NB4 (cell line): ENCODE measurements around the gene CD3D.

Experiments
- DNase-seq: peaks from one replicate; pipeline ENCODE4 v3.0.0; 2010; ENCODE audit warnings: low read depth
- H3K4me3 ChIP-seq: one replicate; pipeline ENCODE4 v1.5.1; 2011; ENCODE audit warnings: mild to moderate bottlenecking, low read depth, low read length, moderate library complexity
- CTCF ChIP-seq: IDR thresholded peaks from one replicate; pipeline ENCODE4 v1.5.1; 2012; ENCODE audit warnings: low read depth, low read length
- MAX ChIP-seq: IDR thresholded peaks from 2 replicates; pipeline ENCODE4 v1.6.1; 2011; ENCODE audit warnings: low read depth, low read length
- MYC ChIP-seq: IDR thresholded peaks from 2 replicates; pipeline ENCODE4 v1.6.1; 2011; ENCODE audit warnings: low read depth, low read length
- POLR2A ChIP-seq: IDR thresholded peaks from 2 replicates; pipeline ENCODE4 v1.6.1; 2011; ENCODE audit warnings: mild to moderate bottlenecking; ENCODE audit not compliant: insufficient read length; ENCODE audit errors: extremely low read depth

The CD3D gene

DNA sequence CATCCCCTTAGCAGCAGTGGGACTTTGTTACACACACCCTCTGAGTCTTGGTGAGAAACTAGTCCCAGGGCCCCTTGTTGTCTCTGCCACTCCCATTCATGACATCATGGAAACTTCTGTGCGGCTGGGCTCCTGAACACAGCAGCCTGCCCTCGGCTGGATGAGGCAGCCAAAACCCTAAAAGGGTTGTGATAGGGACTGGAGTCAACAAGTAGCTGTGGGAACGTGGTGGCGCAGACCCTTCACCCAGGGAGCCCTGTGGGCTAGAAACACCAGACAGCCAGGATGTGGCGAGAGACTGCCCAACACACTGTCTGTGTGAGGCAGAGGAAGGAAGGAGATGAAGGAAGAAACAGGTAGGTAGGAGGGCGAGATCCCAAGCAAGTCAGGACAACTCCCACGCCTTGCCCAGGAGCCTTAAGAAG is 3.9 kb downstream of the CD3D start:
- TF ChIP-seq MAX (no peak), CTCF (no peak), MYC (no peak), POLR2A (no peak)
- H3K4me3 ChIP-seq = no peak overlapping the region
- DNase-seq = peak; percentile 36

- no peak overlapping the region for H3K4me3 ChIP-seq
- DNase-seq = no peak
- no peak for TF ChIP-seq POLR2A
- no peak for TF ChIP-seq CTCF
Measured at GRCh38 chr11:118334745-118335144, 7.8 kb downstream of the CD3D start.

- H3K4me3 ChIP-seq = no peak overlapping the region
- no peak for TF ChIP-seq POLR2A
- TF ChIP-seq CTCF = no peak
- no peak for TF ChIP-seq MYC
- no peak for TF ChIP-seq MAX
- DNase-seq = no peak
Measured at GRCh38 chr11:118328745-118329144, 13.8 kb downstream of the CD3D start.

GRCh38 chr11:118325283-118325682 is 17.2 kb downstream of the CD3D start:
- TF ChIP-seq MAX (no peak), CTCF (no peak), MYC (no peak), POLR2A (no peak)
- no peak overlapping the region for H3K4me3 ChIP-seq
- DNase-seq = no peak

- no peak for DNase-seq
- TF ChIP-seq POLR2A (no peak), MYC (no peak), CTCF (no peak), MAX (no peak)
- H3K4me3 ChIP-seq = no peak overlapping the region
Measured at GRCh38 chr11:118322721-118323120, 19.8 kb downstream of the CD3D start.

- TF ChIP-seq CTCF (no peak), MYC (no peak), POLR2A (no peak), MAX (no peak)
- peak; percentile 78 for DNase-seq
- no peak overlapping the region for H3K4me3 ChIP-seq
Measured at GRCh38 chr11:118321386-118322082, 21.0 kb downstream of the CD3D start.
